ENCODE data around the gene NFIC.

NFIC gene

GRCh38 chr19:3359015-3359918 lies 7.1 kb upstream of the NFIC start:
- no peak for DNase-seq (ENCODE audit: low read depth)

DNA sequence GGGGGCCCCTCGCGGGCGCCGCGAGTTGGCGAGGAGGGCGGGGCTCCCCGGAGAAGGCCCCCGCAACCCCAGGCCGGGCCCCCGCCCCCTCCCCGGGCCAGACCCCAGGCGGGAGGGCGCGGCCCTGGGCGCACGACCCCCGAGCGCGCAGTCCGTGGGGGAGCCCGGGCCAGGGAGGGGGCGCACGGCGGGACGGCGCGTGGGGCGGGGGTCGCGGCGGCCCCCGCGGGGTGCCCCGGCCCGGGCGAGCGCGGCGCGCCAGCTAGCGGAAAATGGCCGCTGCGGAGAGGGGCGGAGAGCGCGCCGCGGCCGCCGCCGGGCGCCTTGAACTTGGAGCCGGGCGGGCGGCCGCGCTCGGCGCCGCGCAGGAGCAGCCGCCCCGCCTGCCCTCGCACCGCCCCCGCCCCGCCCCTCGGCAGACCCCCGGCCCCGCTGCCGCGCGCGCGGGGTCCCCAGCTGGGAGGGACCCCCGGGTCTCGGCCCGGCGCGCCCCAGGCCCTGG lies 6.4 kb upstream of the NFIC start:
- no peak for DNase-seq (ENCODE audit: low read depth)

DNA sequence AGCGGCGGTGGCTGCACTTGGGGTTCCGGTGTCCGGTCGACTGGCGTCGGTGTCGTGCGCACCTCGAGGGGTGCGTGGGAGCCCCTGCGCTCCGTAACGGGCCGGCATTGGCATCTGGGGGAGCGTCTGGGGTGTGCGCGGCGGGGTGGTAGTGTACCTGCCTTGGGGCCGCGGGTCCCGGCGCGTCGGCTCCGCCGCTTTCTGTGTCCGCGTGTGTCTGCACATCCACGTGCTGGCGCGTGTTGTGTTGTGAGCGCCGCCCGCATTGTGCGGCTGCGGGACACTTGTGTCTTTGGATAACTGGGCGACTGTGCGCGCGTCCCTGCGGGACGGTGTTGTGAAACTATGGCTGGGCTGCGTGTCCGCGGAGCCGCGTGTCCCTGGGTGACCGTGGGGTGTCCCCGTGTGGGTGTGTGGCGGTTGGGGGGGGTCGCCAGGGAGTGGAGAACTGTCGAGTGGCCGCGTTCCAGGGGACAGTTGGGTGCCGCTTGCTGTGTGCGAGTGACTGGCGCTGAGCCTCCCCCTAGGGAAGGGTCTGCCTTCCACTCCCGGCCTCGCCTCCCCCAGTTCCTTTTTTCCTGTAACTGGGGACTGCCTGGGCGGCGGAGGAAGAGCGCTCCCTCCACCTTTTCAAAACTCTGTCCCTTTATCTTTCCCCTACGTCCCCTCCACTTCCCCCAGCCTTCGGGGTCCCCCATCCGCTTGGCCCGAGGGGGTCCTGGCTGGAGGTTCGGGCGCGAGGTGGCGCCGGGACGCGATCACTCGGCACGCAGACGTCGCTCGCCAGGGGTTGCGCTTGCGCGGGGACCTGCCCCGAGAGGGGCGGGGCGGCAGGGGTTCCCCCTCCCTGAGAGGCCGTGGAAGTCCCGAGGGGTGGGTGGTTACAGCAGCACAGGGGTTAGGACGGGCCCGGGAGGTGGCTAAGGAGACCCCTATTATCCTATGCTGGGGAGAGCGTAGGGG lies 5.7 kb upstream of the NFIC start:
- DNase-seq (ENCODE audit: low read depth) = no peak

GRCh38 chr19:3361384-3362216 lies 4.8 kb upstream of the NFIC start:
- DNase-seq (ENCODE audit: low read depth) = no peak

DNA sequence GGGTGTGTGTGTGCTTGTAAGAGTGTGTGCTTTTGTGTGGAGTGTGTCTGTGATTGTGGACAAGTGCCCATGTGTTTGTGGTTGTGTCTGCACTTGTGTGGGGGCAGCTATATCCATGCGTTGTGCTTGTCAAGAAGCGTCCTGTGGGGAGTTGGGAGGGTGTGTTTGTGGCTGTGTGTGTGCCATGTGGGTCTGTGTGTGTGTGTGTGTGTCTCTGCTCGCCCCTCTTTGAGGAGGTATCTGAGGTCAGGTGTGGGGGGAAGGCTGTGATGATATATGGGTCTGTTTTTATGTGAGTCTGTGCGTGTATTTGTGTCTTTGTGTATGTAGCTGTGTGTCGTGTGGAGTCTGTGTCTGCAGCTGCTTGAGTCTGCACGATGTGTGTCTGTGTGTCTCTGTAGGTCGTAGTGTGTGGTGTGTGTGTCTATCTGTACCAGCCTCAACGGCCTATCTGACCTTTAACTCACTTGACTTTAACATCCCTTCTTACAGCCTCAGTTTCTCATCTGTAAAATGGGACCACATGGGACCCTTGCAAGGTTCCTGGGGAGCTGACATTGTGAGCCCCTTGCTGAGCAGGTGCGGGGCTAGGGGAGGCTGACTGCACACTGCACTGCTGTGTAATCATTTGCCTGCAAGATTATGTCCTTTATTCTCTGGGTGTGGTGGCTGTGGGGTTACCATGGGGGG lies 4.0 kb upstream of the NFIC start:
- no peak for DNase-seq (ENCODE audit: low read depth)

DNA sequence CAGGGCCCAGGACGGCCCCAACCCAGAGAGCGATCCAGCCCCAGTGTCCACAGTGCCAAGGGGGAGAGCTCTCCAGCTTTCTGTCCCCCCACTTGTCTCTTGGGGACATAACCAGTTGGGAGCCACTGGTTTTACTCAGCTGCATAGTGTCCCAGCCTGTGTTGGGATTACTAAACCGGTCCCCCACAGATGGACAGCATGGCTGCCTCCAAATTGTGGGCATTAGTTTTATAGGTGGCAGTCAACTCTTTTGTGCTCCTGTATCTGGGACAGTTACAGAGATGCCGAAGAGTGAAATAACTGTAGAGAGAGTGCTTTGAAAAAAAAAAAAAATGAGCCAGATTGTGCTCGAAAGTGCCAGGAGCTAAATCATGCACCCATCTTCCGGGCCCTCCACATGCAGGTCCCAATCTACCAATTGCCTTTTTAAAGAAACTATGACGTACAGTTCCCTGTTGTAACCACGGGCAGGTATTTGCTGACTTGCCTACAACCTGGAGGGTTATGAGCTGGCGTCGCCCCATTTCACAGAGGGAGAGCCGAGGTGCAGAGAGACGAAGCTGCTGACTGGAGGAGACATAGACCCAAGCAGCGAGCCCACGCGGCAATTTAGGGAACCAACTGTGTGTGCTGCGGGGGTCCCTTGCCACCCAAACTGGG lies 2.4 kb upstream of the NFIC start:
- no peak for DNase-seq (ENCODE audit: low read depth)

DNA sequence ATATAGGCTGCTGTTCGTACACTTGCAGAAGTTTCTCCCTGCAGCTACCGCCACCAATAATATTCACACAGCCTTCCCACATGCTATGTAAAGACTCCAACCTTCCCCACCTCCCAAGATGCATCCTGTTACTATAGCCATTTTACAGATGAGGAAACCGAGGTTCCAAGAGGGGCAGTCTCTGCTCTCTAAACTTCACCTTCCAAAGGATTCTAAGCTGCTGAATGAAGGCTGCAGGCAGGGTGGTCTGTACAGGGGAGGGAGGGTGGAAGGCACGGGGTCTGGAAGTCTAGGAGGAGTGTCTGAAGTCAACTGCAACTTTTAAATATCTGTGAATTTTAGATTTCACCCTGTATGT lies 1.9 kb upstream of the NFIC start:
- DNase-seq (ENCODE audit: low read depth) = no peak

- DNase-seq (ENCODE audit: low read depth) = no peak
These were observed 1.1 kb upstream of the NFIC start for GRCh38 chr19:3365093-3365835.

DNA sequence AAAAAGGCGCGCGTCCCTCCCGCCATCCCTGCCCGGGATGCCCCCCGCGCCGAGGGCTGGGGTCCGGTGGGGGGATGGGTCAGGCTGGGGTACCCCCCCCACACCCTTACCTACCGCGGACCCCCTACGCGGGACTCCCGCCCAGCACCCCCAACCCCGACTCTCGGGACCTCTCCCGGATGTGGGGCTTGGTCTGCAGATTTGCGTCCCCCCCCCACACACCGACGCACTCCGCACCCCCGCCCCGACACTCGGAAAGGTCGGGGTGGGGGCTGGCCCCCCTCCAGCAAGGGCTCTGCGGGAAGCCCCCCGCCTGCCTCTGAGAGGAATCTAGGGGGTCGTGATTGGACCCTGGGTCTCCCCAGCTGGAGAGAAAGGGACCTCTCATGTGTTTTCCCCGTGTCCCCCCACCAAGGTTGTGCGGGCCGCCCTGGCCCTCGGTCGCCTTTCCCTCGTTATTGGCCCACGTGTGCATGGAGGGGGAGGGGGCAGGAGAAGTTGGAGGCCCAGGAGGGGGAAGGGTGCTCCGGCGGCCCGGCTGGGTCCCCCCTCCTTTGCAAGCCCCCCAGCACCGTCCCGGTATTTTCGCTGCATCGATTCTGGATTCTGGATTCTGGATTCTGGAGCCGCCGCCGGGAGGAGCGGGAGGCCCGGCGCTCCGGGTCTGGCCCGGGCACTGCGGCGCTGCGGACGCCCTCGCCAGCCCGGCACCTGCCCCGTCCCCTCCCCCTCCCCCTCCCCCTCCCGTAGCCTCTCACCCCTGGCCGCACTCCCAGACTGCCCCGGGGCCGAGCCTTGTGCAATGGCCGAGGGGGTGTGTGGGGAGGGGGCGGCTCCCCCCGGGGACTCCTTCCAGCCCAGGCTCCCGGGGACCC lies 607 bp downstream of the NFIC start:
- DNase-seq (ENCODE audit: low read depth) = no peak

DNA sequence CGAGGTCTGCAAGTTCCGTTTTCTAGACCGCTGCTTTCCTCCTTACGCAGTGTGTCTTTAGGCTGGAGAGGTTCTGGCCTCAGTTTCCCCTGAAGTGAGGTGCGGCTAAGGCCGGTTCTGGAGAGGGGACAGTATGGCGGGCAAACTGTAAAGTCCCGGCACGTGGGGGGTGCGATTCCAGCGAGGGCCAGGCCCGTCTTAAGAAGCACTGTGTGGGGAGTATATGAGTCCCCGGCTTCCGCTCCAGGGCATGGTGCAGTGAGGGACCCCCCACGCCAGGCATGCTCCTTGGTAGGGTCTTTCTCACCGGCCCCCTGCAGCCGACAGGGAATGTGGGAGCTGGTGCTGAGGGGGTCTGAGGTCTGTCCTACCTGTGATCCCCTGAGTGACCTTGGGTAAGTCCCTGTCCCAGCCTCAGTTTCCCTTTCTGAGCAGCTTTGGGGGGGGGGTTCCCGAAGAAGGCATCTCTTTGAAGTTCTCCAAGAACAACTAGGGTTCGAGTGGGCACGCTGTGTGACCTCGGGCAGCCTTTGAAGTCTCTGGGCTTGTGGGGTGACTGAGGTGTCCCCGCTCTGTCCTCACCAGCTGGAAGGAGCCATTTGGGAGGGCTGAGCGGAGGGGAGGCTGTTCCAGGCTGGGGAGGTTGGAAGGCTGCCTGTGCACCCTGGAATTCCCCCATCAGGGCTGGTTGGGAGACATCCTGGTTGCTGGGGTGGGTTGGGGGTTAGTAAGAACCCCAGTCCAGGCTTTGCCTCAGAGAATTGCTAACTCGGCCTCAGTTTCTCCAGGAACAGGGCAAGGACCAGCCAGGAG lies 1.5 kb downstream of the NFIC start:
- no peak for DNase-seq (ENCODE audit: low read depth)

DNA sequence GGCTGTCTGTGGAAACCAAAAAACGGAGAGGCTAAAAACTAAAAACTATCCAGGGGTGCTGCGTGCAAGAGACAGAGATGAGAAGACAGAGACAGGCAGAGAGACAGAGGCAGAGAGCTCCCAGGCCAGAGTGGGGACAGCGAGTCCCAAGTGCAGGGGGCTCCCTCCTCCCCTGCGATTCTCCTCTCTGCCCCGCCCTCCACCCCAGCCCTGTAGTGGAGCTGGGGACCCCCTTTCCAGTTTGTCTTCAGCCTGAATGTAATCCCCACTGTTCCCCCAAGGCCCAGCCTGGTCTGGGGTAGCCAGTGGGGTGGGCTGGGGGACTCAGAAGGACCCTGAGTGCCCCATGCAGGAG lies 2.0 kb downstream of the NFIC start:
- DNase-seq (ENCODE audit: low read depth) = no peak

DNA sequence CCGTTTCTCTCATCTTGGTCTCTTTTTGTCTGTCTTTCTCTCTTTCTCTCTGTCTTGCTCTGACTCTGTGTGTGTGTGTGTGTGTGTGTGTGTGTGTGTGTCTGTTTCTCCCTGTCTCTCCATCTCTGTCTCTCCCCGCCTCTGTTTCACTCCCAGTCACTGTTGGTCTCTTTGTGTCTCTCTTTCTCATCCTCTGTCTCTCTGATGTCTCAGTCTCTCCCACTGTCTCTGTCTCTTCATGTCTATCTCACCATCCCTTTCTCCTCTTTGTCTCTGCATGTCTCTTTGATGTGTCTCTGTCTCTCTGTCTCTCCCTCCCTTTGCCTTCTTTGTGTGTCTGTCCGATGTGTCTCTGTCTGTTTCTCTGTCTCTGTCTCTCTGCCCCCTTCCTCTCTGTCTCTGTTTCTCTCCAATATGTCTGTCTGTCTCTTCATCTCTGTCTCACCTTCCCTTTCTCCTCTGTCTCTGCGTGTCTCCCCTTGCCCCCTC lies 2.5 kb downstream of the NFIC start:
- no peak for DNase-seq (ENCODE audit: low read depth)

GRCh38 chr19:3369337-3370213 lies 3.2 kb downstream of the NFIC start:
- DNase-seq (ENCODE audit: low read depth) = no peak

- no peak for DNase-seq (ENCODE audit: low read depth)
These were observed 3.9 kb downstream of the NFIC start for GRCh38 chr19:3370214-3370720.

- no peak for DNase-seq (ENCODE audit: low read depth)
These were observed 4.6 kb downstream of the NFIC start for GRCh38 chr19:3370728-3371591.

DNA sequence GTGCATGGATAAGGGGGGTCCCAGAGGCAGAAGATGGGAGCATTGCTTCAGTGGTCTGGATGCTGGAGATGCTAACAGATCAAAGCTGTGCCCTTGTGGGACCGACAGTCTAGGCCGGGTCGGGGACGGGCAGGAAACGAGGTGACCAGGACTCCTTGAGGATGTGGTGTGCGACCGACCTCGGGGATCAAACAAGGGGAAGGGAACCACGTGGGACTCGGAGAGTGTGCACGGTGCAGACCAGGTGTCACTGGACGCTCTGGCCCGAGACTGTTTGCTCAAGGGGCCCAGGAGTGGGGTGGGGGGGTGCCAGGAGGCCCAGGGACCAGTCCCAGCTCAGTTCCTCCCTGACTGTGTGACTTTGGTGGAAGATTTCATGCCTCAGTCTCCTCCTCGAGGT lies 6.0 kb downstream of the NFIC start:
- DNase-seq (ENCODE audit: low read depth) = no peak

Data from GM04503 (cell line).